NT2/D1 (cell line): ENCODE measurements around the gene CDK6.

ENCODE experiments used
- SUZ12 ChIP-seq: IDR thresholded peaks from 2 replicates; pipeline ENCODE4 v1.6.1; 2011; ENCODE audit not compliant: insufficient read length, insufficient read depth; ENCODE audit errors: extremely low read depth
- YY1 ChIP-seq: IDR thresholded peaks from 2 replicates; pipeline ENCODE4 v1.6.1; 2011; ENCODE audit not compliant: insufficient read length, insufficient read depth
- ZNF274 ChIP-seq: IDR thresholded peaks from 2 replicates; pipeline ENCODE4 v1.6.1; 2011; ENCODE audit warnings: mild to moderate bottlenecking, low read depth, low read length

GRCh38 chr7:92557808-92558362 lies 278.5 kb downstream of the CDK6 start:
- TF ChIP-seq SUZ12 (no peak), YY1 (no peak), ZNF274 (no peak)
